Measurements from ENCODE around the gene TEX53. TPM values are rescaled to one million over a fixed set of nuclear protein-coding genes. Genes with fewer than 3 reads are reported as not detected.

TEX53 gene
- total and polyA plus RNA-seq, 2 experiments from 2014 or later: 0.44 TPM; not detected in 1

- H3K27ac ChIP-seq: no peak overlapping the region
- TF ChIP-seq EZH2 (IDR thresholded peaks at IDR 0.05; ENCODE audit: borderline replicate concordance) (no peak), EZH2phosphoT487 (IDR thresholded peaks at IDR 0.05; ENCODE audit: low read depth, severe bottlenecking, unreplicated experiment) (no peak), CTCF (IDR thresholded peaks at IDR 0.05; ENCODE audit: poor library complexity) (no peak)
- H3K4me1 ChIP-seq (ENCODE audit: insufficient read depth): no peaks in the 10 kb centered on the region
- H3K79me2 ChIP-seq: no peaks in the 10 kb centered on the region
- no peak overlapping the region for H3K4me2 ChIP-seq
- H3K9me3 ChIP-seq (ENCODE audit: low read depth): no peaks in the 10 kb centered on the region
- H3K27me3 ChIP-seq: no peaks in the 10 kb centered on the region
- no peak overlapping the region for H3K4me3 ChIP-seq
- DNase-seq (ENCODE audit: low spot score): no peak
- H3K36me3 ChIP-seq (replicated peaks; ENCODE audit: insufficient read depth, low read depth): no peaks in the 10 kb centered on the region
- no peaks in the 10 kb centered on the region for H3K9me2 ChIP-seq (replicated peaks; ENCODE audit: insufficient read depth)
- no peaks in the 10 kb centered on the region for H4K20me1 ChIP-seq (ENCODE audit: insufficient read depth, poor library complexity, severe bottlenecking)
- no peak overlapping the region for H2AFZ ChIP-seq
These were observed 12.4 kb upstream of the TEX53 start for GRCh38 chr9:114669961-114670360.

GRCh38 chr9:114668146-114668545 is 10.5 kb upstream of the TEX53 start:
- Histone ChIP-seq H3K79me2 (no peaks in the 10 kb centered on the region), H2AFZ (no peak overlapping the region), H3K4me2 (no peak overlapping the region), H3K9me2 (replicated peaks; ENCODE audit: insufficient read depth) (no peaks in the 10 kb centered on the region), H3K9me3 (ENCODE audit: low read depth) (no peaks in the 10 kb centered on the region), H4K20me1 (ENCODE audit: insufficient read depth, poor library complexity, severe bottlenecking) (no peaks in the 10 kb centered on the region), H3K4me1 (ENCODE audit: insufficient read depth) (no peaks in the 10 kb centered on the region), H3K27me3 (no peaks in the 10 kb centered on the region), H3K36me3 (replicated peaks; ENCODE audit: insufficient read depth, low read depth) (no peaks in the 10 kb centered on the region), H3K4me3 (no peak overlapping the region), H3K27ac (no peak overlapping the region)
- TF ChIP-seq EZH2phosphoT487 (IDR thresholded peaks at IDR 0.05; ENCODE audit: low read depth, severe bottlenecking, unreplicated experiment) (no peak), EZH2 (IDR thresholded peaks at IDR 0.05; ENCODE audit: borderline replicate concordance) (no peak), CTCF (IDR thresholded peaks at IDR 0.05; ENCODE audit: poor library complexity) (no peak)
- 84% methylated on average over 6 of the region's 6 CpGs for WGBS (ENCODE audit: low lambda C conversion rate, missing lambda C conversion rate)
- no peak for DNase-seq (ENCODE audit: low spot score)

GRCh38 chr9:114666851-114667250 is 9.2 kb upstream of the TEX53 start:
- Histone ChIP-seq H3K9me3 (ENCODE audit: low read depth) (no peaks in the 10 kb centered on the region), H3K4me2 (no peak overlapping the region), H3K27ac (no peak overlapping the region), H3K36me3 (replicated peaks; ENCODE audit: insufficient read depth, low read depth) (no peaks in the 10 kb centered on the region), H3K4me1 (ENCODE audit: insufficient read depth) (no peaks in the 10 kb centered on the region), H3K9me2 (replicated peaks; ENCODE audit: insufficient read depth) (no peaks in the 10 kb centered on the region), H3K79me2 (no peaks in the 10 kb centered on the region), H4K20me1 (ENCODE audit: insufficient read depth, poor library complexity, severe bottlenecking) (no peaks in the 10 kb centered on the region), H3K27me3 (no peaks in the 10 kb centered on the region), H2AFZ (no peak overlapping the region), H3K4me3 (no peak overlapping the region)
- TF ChIP-seq EZH2phosphoT487 (IDR thresholded peaks at IDR 0.05; ENCODE audit: low read depth, severe bottlenecking, unreplicated experiment) (no peak), EZH2 (IDR thresholded peaks at IDR 0.05; ENCODE audit: borderline replicate concordance) (no peak), CTCF (IDR thresholded peaks at IDR 0.05; ENCODE audit: poor library complexity) (no peak)
- DNase-seq (ENCODE audit: low spot score): no peak
- WGBS (ENCODE audit: low lambda C conversion rate, missing lambda C conversion rate): 88% methylated on average over 4 of the region's 4 CpGs

- no peak overlapping the region for H3K27ac ChIP-seq
- 93% methylated on average over 5 of the region's 5 CpGs for WGBS (ENCODE audit: low lambda C conversion rate, missing lambda C conversion rate)
- H3K27me3 ChIP-seq: peaks cover 2% of the 10 kb centered on the region
- H3K4me2 ChIP-seq: no peak overlapping the region
- H3K9me3 ChIP-seq (ENCODE audit: low read depth): no peaks in the 10 kb centered on the region
- H2AFZ ChIP-seq: no peak overlapping the region
- no peak for DNase-seq (ENCODE audit: low spot score)
- TF ChIP-seq EZH2 (IDR thresholded peaks at IDR 0.05; ENCODE audit: borderline replicate concordance) (no peak), EZH2phosphoT487 (IDR thresholded peaks at IDR 0.05; ENCODE audit: low read depth, severe bottlenecking, unreplicated experiment) (no peak), CTCF (IDR thresholded peaks at IDR 0.05; ENCODE audit: poor library complexity) (no peak)
- no peak overlapping the region for H3K4me3 ChIP-seq
- no peaks in the 10 kb centered on the region for H3K9me2 ChIP-seq (replicated peaks; ENCODE audit: insufficient read depth)
- no peaks in the 10 kb centered on the region for H4K20me1 ChIP-seq (ENCODE audit: insufficient read depth, poor library complexity, severe bottlenecking)
- H3K79me2 ChIP-seq: no peaks in the 10 kb centered on the region
- no peaks in the 10 kb centered on the region for H3K4me1 ChIP-seq (ENCODE audit: insufficient read depth)
- H3K36me3 ChIP-seq (replicated peaks; ENCODE audit: insufficient read depth, low read depth): no peaks in the 10 kb centered on the region
These were observed 8.8 kb upstream of the TEX53 start for GRCh38 chr9:114666401-114666800.
